Ovary (tissue), 9 donors: Measurements from ENCODE around the gene C14orf93. TPM values are rescaled to one million over a fixed set of nuclear protein-coding genes. Genes with fewer than 3 reads are reported as not detected.

ENCODE experiments used
- DNase-seq, 5 donors: peaks; one replicate each; pipeline ENCODE4 v3.0.0-alpha.2; 2019 to 2020
- H3K27ac ChIP-seq, 2 donors: fragments of 200-600 bp; one replicate each; pipeline versions ENCODE4 v1.5.1 to v1.8.0; 2019 to 2022
- H3K27me3 ChIP-seq: fragments of 200-600 bp; one replicate; pipeline ENCODE4 v1.8.0; 2022
- H3K36me3 ChIP-seq: fragments of 200-600 bp; sonication (generic); one replicate; pipeline ENCODE4 v1.5.1; 2019
- H3K4me1 ChIP-seq: one replicate; pipeline ENCODE4 v1.8.1; 2013; ENCODE audit warnings: mild to moderate bottlenecking, moderate library complexity; ENCODE audit not compliant: insufficient read depth
- H3K4me3 ChIP-seq: fragments of 200-600 bp; sonication (generic); one replicate; pipeline ENCODE4 v1.5.1; 2017
- H3K9me3 ChIP-seq, 2 donors: fragments of 200-600 bp in 1 of 2; sonication (generic) in 1 of 2; one replicate each; pipeline versions ENCODE4 v1.5.1 to v1.8.1; 2013 to 2019; ENCODE audit warnings: mild to moderate bottlenecking in 1 of 2, moderate library complexity in 1 of 2
- CTCF ChIP-seq, 3 donors: fragments of 450-650 bp in 2 of 3; fragments of 200-600 bp in 1 of 3; IDR thresholded peaks; one replicate each; pipeline versions ENCODE4 v1.5.1 to v1.8.0; 2016 to 2022; ENCODE audit warnings: antibody characterized with exemption in 3 of 3, mild to moderate bottlenecking in 1 of 3
- EP300 ChIP-seq: sonication (generic); formaldehyde crosslinking; IDR thresholded peaks from one replicate; pipeline ENCODE4 v1.6.1; 2017; ENCODE audit warnings: antibody characterized with exemption
- POLR2A ChIP-seq: fragments of 450-650 bp; IDR thresholded peaks from one replicate; pipeline ENCODE4 v1.6.1; 2017; ENCODE audit warnings: antibody characterized with exemption, mild to moderate bottlenecking, moderate library complexity
- WGBS, 3 donors: extraction: QIAGEN DNeasy Blood & Tissue Kit in 1 of 3; methylation state at CpG; one replicate each; pipeline versions ENCODE4 v1.1.5 to v1.1.7; 2013 to 2017; 5-methylcytosine and 5-hydroxymethylcytosine counted together
- intact Hi-C, 4 donors: fragments of 100-400 bp; cut with DNase I; formaldehyde crosslinking; loops; one replicate each; pipeline versions ENCODE4 v1.11.0 to v1.15.1; 2022 to 2023
- polyA plus RNA-seq, 2 donors: library from polyadenylated mRNA; stranded (reverse); fragments of 200-250 nt in 1 of 2; fragments of 350-450 nt in 1 of 2; fragmentation: Illumina TruSeq in 1 of 2; extraction: RNeasy Lipid Tissue Mini Kit (QIAGEN cat#74804) in 1 of 2; gene quantifications; one replicate each; pipeline ENCODE4 v1.2.3, GENCODE V29; 2013 to 2014
- total RNA-seq, 7 donors: library from RNA; depleted of rRNA in 2 of 7; stranded (reverse); fragments of >200 nt in 2 of 7; fragmentation: NEBNext Ultra II Directional in 3 of 7; extraction: Animal tissue kit (Norgen Biotek cat#: 25700) in 3 of 7; gene quantifications; one replicate each; pipeline versions ENCODE4 v1.1.0 to v1.2.4, GENCODE V29; 2016 to 2023
- donor health status: DM: no; HTN: no; CAD: no; lungs with moderate emphysema.
- donor health status: DM: no; HTN: no; CAD: no.
- donor health status: Bipolar disorder and iron deficiency.
- donor health status: DM: yes; HTN: yes; CAD: no.
- donor health status: DM: no; HTN: no; CAD: no.
- donor health status: DM: yes; HTN: yes; CAD: no.

Gene C14orf93
- total and polyA plus RNA-seq, 9 donors = 7.2 to 12.7 (median 10.8) TPM

- H3K27ac ChIP-seq = no peak overlapping the region
- no peaks in the 10 kb centered on the region for H3K36me3 ChIP-seq
- intact Hi-C loops = no loop called here
- no peaks in the 10 kb centered on the region for H3K27me3 ChIP-seq
- TF ChIP-seq EP300 (no peak), POLR2A (no peak), CTCF (IDR thresholded peaks at IDR 0.05) (no peak)
- no peak overlapping the region for H3K4me3 ChIP-seq
- H3K9me3 ChIP-seq = no peaks in the 10 kb centered on the region
- peaks cover 4% of the 10 kb centered on the region for H3K4me1 ChIP-seq
- no peak for DNase-seq
- 96 to 98% (median 97%) methylated on average over 4 of the region's 4 CpGs for WGBS, 3 donors
These were observed 21.0 kb upstream of the C14orf93 start for GRCh38 chr14:23030936-23031335.

DNA sequence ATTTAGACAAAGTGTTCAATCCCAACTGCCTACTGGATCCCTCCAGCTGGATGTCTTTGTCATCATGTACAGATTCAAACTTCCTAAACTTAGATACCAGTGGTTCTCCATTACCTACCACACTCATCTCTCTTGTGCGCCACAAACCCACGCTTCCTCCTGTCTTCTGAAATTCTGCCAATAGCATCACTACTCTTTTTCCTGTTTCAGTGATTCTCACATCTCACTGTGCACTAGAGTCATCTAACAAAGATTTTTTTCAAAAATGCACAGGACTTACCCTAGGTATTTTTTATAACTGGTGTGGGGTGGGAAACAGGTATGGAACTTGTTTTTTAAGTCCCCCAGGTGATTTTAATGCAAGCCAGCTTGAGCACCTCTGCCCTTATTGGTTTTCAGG is 18.9 kb upstream of the C14orf93 start:
- Histone ChIP-seq H3K4me3 (no peak overlapping the region), H3K4me1 (peaks cover 3% of the 10 kb centered on the region), H3K27me3 (no peaks in the 10 kb centered on the region), H3K9me3 (no peaks in the 10 kb centered on the region), H3K27ac (no peak overlapping the region), H3K36me3 (no peaks in the 10 kb centered on the region)
- DNase-seq = no peak
- WGBS, 3 donors = 62 to 79% (median 63%) methylated on average over 2 of the region's 2 CpGs
- TF ChIP-seq EP300 = no peak
- TF ChIP-seq POLR2A = no peak
- no peak for TF ChIP-seq CTCF (IDR thresholded peaks at IDR 0.05)
- intact Hi-C loops = no loop called here

DNA sequence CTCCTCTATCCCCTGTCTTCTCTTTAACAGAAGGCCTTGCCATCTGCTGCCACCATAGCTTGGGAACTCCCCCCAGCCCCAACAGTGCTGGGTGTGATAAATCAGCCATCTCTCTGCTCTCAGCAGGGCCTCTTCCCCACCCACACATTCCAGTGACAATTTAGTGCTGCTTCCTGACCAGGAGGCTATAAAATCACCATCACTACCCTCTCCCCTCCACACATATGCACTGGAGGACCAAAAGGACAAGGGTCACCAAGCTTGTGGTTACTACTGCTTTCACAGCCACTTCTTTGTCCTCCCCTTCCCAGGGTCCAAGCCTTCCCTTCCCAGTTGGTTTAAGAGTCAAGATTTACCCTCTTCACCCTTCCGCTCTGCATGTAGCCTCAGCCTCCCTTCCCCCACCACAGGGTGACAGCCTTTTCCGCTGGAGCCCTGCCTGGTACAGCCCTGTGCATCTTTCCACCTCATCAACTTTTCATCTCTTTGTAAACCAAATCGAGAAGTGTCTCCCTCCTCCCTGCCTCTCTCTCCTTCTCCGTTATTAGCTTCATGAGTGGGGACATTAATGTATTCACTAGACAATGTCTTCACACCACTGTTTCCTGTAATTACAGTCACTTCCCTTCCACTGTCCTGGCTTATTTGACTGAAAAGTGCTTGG is 15.3 kb upstream of the C14orf93 start:
- H3K36me3 ChIP-seq = no peaks in the 10 kb centered on the region
- WGBS, 3 donors = 62 to 73% (median 65%) methylated on average over 4 of the region's 4 CpGs

DNA sequence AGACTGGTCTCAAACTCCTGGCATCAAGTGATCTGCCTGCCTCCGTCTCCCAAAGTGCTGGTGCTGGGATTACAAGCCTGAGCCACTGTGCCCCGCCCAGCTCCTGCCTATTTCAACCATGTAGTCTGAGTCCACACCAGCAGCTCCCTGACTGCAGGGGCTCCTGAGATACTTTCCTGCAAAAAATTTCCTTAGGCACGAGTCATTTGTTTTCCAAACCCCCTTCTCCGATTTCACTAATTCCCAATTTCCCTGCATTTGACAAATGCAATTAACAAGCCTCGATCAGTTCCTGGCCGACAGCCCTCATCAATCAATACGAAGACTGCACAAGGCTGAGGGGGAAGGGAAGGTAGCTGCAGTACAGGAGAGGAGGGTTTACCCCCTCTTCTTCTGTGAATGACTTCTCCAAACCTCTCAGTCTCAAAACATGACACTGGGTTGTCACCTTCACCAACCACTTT is 14.7 kb upstream of the C14orf93 start:
- no peak for DNase-seq
- Histone ChIP-seq H3K4me3 (no peak overlapping the region), H3K9me3 (no peaks in the 10 kb centered on the region), H3K27me3 (no peaks in the 10 kb centered on the region), H3K36me3 (no peaks in the 10 kb centered on the region), H3K27ac (no peak overlapping the region), H3K4me1 (no peaks in the 10 kb centered on the region)
- 65 to 83% (median 76%) methylated on average over 7 of the region's 7 CpGs for WGBS, 3 donors
- no peak for TF ChIP-seq CTCF (IDR thresholded peaks at IDR 0.05)
- no peak for TF ChIP-seq POLR2A
- intact Hi-C loops = no loop called here

More for the DNA sequence above, 15.3 kb upstream of the C14orf93 start:
- H3K4me3 ChIP-seq = no peak overlapping the region
- no peak for TF ChIP-seq CTCF (IDR thresholded peaks at IDR 0.05)
- TF ChIP-seq EP300 = no peak
- no peak for TF ChIP-seq POLR2A
- no peaks in the 10 kb centered on the region for H3K4me1 ChIP-seq
- DNase-seq = no peak
- intact Hi-C loops = no loop called here
- H3K9me3 ChIP-seq = no peaks in the 10 kb centered on the region
- H3K27ac ChIP-seq = no peak overlapping the region
- H3K27me3 ChIP-seq = no peaks in the 10 kb centered on the region
